HG03064 (cell line): ENCODE measurements around the gene PNMT.

Source experiments
- ATAC-seq: cut with Tn5 transposase; IDR thresholded peaks from one replicate; pipeline ENCODE4 v1.9.1; 2021; ENCODE audit warnings: low read depth; ENCODE audit not compliant: unreplicated experiment

PNMT gene, protein sequence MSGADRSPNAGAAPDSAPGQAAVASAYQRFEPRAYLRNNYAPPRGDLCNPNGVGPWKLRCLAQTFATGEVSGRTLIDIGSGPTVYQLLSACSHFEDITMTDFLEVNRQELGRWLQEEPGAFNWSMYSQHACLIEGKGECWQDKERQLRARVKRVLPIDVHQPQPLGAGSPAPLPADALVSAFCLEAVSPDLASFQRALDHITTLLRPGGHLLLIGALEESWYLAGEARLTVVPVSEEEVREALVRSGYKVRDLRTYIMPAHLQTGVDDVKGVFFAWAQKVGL

DNA sequence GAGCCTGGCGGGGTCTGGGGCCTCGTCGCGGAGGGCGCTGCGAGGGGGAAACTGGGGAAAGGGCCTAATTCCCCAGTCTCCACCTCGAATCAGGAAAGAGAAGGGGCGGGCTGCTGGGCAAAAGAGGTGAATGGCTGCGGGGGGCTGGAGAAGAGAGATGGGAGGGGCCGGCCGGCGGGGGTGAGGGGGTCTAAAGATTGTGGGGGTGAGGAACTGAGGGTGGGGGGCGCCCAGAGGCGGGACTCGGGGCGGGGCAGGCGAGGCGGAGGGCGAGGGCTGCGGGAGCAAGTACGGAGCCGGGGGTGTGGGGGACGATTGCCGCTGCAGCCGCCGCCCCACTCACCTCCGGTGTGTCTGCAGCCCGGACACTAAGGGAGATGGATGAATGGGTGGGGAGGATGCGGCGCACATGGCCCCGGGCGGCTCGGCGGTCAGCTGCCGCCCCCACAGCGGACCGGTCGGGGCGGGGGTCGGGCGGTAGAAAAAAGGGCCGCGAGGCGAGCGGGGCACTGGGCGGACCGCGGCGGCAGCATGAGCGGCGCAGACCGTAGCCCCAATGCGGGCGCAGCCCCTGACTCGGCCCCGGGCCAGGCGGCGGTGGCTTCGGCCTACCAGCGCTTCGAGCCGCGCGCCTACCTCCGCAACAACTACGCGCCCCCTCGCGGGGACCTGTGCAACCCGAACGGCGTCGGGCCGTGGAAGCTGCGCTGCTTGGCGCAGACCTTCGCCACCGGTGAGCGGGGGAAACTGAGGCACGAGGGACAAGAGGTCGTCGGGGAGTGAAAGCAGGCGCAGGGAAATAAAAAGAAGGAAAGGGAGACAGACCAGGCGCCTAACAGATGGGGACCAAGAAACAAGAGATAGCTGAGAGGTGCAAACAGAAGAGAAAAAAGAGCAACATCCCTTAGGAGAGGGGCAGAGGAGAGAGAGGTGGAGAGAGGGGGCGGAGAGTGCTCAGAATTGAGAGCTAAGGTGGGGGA, at the start of gene PNMT:
Gene PNMT, plus strand, starts transcription at position 509 of the 980 bp plus-strand sequence. Its CDS starts 23 bp downstream, at position 532.
- no peak for ATAC-seq

DNA sequence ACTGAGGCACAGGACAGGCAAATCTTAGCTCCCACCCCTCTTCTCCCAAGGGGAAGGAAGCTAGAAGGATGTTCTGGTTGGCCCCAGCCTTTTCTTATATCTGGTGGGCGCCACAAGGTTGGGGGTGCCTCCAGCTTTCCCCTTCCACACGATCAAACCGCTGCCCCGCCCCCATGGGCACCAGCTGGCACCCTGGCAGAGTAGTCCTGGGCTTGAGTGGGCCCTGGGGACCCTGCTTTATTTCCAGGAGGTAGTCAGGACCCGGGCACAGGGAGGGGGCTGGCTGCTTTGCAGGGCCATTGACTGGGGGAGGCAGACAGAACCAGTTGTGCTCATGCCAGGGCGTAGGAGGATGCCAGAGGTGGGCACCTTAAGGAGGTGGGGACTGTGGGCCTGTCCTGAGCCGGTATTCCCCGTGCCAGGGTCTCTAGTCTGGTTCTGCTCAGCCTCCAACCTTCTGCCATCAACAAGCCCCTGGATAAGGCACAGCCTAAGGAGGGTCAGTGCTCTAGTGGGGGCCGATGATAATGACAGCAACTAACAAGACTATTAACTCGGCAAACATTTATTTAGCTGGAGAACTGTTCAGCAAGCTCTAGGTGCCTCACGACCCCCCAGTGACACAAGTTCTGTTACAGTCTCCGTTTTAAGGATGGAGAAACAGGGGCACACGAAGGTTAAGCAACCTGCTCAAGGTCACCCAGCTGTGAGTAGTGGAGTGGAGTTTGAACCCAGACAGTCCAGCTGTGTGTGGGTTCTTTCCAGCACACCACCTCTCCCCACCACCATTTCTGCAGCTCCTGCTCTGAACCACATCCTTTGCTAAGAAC, 49.1 kb upstream of the PNMT start:
- ATAC-seq, result no peak

DNA sequence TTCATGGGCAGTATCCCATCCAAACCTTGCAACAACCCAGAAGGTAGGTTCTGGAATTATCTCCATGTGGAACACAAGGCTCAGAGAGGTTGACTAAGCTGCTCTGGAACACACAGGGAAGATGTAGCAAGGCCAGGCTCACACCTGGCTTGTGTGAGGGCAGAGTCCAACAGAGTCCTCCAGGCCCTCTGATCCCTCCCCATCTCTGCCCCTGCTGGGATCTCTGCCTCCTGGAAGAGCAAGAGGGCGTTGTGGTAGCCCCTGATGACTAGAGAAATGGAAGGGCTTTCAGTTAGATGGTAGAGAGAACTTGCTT, 48.5 kb upstream of the PNMT start:
- ATAC-seq, result no peak

DNA sequence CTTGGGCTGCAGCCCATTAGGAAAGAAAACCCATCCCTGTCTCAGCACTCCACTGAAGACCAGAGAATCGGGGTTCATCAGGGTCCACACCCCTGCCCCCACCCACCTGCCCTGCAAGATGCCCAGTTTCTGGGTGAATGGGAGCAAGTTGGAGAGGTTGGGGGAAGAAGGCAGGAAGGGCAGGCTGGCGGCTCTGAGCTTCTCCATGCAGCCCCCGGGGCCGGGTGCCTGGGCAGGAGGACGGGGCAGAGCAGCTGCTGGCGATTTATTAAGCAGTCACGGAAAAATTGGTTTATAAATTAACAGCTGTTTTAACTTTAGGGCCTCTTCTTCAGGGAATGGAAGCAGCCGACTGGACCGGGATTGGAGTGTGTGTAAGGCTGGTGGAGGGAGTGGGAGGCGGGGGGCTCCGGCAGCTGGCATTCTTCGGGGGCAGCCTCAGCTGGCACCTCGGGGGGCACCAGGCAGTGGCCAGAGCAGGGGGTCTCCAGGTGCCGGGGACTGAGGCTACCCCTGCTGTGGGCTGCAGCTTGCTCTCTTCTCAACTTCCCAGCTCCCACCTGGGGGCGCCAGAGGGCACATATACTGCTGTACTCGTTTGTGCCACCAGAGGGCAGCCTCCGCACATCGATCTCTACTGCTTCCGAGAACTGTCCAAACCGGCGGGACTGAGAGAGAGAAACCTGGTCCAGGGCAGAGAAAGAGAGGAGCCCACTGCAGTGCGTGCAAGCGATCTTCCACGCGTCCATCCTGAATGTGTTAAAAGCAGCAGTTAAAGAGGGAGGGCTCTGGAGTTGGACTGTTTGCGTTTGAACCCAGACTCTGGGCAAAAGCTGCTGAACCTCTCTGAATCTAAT, 46.5 kb upstream of the PNMT start:
- no peak for ATAC-seq

DNA sequence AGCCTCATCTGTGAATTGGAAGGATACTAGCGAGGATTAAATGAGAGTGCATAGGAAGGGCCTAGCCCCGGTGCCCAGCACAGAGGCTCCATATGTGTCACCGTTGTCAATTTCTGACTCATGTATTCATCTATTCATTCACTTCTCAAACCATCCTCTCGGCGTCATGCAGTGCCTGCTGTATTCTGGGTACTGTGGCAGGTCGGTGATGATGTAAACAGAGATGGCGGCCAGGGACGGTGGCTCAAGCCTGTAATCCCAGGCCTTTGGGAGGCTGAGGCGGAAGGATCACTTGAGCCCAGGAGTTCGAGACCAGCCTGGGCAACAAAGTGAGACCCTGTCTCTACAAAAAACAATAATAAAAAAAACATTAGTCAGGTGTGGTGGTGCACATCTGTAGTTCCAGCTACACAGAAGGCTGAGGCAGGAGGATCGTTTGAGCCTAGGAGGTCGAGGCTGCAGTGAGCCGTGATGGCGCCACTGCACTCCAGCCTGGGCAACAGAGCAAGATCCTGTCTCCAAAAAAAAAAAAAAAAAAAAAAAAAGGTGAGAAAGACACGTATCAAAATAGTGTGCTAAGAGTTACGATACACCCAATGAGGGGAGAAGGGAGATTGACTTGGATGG, 45.8 kb upstream of the PNMT start:
- no peak for ATAC-seq

DNA sequence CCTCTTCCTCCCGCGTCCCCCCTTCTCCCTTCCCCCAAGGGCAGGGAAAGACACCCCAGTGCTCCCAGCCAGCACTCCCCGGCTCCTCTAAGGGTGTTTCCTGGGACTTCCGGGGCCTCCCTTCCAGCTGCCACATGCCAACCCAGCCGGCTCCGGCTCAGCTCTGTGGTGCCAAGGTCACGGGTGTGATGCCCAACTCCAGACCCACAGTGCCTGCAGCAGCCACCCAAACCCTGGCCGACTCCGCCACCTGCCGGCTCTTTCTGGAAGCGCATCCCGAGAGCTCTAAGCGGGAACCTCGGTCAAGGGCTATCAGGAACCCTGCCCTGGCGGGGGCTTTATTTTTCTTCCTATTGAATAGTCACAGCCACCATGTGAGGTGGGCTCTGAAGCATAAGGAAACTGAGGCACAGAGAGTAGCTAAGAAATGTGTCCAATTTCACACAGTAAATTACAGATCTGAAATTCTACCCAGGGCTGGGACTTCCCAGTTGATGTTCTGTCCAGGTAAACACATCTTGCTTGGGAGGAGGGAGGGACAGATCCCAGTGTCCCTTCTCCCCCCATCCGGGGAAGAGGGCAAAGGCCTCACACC, 44.8 kb upstream of the PNMT start:
- ATAC-seq, result no peak

DNA sequence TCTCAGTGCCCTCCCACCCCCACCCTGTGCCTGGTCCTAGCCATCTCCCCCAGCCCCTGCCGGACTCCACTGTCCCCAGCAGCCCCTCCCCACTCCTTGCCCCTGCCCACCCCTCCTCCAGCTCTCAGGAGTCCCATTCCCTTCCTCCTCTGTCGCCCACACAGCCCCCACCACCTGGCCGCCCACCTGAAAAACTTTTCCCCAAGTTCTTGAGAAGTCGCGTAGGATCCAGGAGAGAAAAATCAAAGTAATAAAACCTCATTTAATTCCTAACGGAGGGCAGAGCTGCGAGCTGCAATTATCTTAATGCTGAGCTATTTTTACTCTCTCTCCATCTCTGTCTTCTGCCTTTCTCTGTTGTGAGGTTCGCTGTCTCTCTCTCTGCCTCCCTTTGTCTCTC, 43.9 kb upstream of the PNMT start:
- no peak for ATAC-seq

DNA sequence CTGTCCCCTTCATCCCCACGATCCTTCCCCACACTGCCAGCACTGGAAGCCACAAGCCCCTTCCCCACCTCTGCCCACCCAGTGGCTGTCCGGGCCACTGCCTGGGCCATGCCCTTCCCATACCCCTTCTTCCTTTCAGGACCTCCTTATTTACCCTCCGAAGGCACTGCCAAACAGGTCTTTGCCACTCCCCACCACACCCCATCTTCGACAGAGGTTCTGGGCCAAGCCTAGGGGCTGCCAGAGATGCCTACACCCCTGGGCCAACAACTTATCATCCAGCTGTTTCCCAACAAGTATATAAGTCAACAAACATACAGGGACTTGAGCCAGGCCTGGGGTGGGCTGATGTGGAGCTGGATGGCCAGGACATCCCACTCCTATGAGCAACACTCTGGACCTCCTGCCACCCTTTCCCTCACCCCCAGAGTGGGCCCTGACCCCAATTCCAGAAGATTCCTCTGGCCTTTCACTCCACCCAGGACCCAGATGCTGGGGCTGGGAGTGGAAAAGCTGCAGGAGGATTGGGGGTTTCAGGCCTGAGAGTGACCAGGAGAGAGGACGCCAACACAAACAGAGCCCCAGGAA, 43.0 kb upstream of the PNMT start:
- ATAC-seq, result no peak

DNA sequence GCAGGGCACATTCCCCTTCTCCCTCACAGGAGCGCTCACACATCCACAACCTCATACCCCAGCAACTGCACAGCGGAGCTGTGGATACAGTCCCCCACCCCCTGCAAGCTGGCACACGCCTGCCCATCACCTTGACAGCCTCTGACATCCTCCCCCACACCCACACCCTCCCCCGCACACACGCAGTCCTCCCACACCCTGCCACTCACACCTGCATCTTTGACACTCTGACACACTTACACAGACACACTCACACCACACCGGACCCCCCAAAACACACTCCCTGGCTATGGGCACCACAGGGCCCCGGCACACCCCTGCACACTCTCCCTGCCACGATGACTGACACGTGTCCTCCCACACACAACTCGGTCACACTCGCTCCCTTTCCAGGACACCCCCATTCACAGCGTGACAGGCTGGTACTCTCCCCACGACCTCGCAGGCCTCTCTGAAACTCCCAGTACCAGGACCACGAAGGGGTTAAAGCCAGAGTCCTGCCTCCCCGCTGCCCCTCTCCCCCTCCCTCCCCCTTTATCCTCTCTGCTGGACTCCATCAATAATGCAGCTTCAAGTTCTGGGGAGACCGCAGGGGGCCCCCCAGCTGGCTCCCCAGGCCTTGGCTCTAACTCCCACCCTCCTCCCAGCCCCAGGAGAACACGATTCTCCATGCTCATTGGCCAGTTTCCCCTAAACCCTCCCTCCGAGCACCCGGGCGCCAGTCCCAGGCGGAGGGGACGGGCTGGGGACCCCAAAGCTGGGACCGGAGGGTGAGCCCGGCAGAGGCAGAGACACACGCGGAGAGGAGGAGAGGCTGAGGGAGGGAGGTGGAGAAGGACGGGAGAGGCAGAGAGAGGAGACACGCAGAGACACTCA, 41.8 kb upstream of the PNMT start, which contains the start of gene PPP1R1B:
Gene PPP1R1B, plus strand, starts transcription at position 782 of the 876 bp plus-strand sequence. CDS start 441 bp downstream, outside the sequence.
- ATAC-seq, result no peak

DNA sequence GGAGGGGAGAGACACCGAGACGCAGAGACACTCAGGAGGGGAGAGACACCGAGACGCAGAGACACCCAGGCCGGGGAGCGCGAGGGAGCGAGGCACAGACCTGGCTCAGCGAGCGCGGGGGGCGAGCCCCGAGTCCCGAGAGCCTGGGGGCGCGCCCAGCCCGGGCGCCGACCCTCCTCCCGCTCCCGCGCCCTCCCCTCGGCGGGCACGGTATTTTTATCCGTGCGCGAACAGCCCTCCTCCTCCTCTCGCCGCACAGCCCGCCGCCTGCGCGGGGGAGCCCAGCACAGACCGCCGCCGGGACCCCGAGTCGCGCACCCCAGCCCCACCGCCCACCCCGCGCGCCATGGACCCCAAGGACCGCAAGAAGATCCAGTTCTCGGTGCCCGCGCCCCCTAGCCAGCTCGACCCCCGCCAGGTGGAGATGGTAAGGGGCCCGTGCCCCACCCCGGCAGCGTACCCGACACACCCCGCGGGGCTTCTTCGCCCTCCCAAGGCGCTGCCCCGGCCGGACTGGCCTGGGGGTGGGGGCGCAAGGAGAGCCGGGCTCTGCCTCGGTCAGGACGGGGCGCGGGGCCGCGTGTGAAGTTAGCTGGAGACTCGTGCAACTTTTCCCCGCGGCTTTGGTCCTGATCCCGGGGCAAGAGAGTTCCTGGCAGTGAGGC, 41.1 kb upstream of the PNMT start:
- ATAC-seq, result no peak

DNA sequence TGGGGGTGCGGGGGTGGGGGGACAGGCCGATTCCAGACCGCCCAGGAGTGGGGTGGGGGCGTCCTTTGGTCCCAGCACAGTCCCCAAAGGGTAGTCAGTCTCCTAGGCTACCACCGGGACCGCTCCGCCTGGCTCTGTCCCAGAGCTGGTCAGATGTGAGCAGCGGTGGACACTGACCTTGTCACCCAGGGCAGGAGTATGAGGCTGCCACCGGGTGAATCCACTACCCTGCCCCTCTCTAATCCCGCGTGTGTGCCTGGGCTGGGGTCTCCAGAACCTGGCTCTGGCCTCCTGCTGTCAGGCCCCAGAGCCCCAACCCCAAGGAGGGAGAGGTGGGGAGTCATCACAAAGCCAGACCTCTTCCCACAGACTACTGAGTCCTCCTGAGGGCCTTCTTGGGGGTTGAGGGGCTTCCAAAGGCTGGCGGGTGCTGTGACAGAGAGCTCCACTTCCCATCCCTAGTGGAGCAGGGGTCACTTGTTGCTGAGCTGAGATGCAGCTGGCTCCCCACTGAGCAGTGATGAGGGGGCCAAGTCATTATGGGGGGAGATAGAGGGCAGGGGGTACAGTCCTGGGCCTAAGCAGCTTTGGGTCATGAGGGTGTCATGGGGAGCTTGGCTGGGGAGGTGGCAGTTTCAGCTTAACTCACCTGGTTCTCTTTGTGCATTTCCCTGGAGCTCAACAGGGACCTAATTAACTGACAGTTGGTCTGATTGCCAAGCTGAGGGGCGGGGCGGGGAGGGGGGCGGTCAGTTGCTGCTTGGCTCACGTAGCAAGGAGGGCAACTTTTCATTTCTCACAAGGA, 40.3 kb upstream of the PNMT start:
- ATAC-seq, result no peak

DNA sequence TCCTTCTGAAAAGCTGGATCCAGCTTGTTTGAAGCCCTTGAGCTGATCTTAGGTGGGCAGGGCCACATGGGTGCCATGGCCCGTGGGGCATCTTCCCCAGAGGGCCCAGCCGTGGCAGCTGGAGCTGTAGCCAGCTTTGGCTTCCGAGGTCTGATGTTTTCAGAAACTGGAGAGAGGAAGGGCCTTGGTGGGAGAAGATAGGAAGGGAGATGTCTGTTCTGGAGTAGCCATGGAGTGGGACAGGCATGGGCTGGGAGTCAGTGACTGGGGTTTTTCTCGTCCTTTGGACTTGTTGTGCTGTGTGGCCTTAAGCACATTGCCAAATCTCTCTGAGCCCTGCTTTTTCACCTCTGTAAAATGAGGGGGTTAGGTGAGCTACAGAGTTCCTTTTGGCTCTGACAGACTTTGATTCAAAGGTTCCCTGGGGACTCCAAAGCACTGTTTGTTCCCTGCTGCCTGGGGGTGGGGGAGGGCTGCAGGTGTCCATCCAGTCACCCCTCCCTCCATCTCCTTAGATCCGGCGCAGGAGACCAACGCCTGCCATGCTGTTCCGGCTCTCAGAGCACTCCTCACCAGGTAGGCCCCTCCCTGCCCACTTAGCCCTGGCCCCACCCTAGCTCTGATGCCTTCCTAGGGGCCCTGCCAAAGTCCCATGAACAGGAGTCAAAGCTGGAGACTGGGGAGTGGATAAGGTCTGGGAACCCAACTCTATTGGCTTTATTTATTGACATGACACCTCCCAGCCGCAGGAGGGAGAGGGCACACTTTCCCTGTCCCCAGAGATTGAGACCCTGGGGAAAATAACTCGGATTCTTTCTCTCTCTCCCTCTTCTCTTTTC, 39.4 kb upstream of the PNMT start:
- ATAC-seq, result no peak

DNA sequence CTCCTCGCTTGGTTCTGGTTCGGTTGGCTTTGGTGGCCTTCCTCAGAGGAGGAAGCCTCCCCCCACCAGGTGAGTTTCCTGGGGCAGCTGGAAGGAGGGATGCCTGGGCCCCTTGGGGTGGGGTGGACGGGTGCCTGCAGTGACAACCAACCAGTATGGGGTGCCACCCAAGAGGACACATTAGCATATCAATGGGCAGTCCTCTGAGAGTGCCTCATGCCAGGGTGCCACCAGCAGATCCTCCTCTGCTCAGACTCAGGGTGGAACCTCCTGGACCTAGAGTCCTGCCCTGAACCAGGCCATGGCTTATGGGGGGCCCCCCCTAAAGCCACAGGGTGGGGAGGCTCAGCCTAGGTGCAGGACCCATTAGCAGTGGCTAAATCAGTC, 38.8 kb upstream of the PNMT start:
- no peak for ATAC-seq

DNA sequence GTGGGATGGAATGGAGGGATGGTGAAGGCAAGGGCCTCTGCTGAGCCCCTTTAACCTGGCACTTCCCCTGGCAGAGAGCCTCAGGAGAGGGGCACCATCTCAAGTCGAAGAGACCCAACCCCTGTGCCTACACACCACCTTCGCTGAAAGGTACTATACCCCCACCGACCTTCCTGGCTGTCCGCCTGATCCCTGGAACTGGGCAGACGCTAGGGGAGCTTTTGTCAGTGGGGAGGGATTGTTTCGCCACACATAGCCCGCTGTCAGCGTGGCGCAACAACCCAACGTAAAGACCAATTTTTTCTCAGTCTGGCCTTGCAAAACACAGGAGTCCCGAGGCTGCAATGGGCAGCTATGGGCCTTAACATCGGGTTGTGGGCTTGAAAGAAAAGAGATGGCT, 38.4 kb upstream of the PNMT start:
- ATAC-seq, result no peak

DNA sequence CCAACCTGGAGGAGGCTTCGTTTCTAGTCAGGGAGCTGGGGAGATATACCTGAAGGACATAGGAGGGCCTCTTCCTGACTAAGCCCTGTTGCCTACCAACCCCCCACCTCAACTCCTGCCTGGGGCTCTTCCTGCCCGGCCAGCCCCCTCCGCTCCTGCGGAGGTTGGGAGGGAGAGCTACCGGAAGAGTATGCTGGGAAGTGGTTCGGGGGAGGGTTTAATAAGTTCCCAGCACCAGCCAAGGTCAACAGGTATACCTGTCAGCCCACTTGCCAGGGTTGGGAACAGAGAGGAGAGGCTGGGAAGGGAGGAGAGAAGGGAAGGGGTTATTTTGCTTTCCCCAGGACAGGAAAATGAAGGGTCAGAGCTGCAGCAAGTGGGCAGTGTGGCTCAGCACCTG, 36.9 kb upstream of the PNMT start:
- no peak for ATAC-seq
